ENCODE data around the gene OR13C9.
"Not testable (repeated sequence)": the region's sequence is repeated elsewhere in the genome, so short reads cannot be mapped to it uniquely, and the experiment has no call there.

OR13C9 gene

GRCh38 chr9:104599313-104599712, 18.7 kb downstream of the OR13C9 start, which contains the start of gene OR13C5:
Gene OR13C5, minus strand, starts transcription at chr9:104599413. Its CDS starts 0 bp downstream, at chr9:104599413.
- not testable (repeated sequence) for H3K4me1 ChIP-seq (ENCODE audit: insufficient read depth, low read length)

GRCh38 chr9:104598749-104599148, 19.3 kb downstream of the OR13C9 start:
- not testable (repeated sequence) for H3K9ac ChIP-seq (ENCODE audit: low read length)

More at GRCh38 chr9:104599313-104599712, 18.7 kb downstream of the OR13C9 start, which contains the start of gene OR13C5:
- not testable (repeated sequence) for H3K36me3 ChIP-seq (ENCODE audit: insufficient read depth, low read length); H3K4me3 ChIP-seq (ENCODE audit: low read depth in 1 of 2, low read length in 2 of 2); H3K27me3 ChIP-seq (ENCODE audit: control insufficient read depth in 1 of 2, insufficient read depth in 2 of 2, low read length in 2 of 2); H3K9ac ChIP-seq (ENCODE audit: low read length); H3K9me3 ChIP-seq (ENCODE audit: low read length); H3K27ac ChIP-seq (ENCODE audit: low read depth, low read length)

DNA sequence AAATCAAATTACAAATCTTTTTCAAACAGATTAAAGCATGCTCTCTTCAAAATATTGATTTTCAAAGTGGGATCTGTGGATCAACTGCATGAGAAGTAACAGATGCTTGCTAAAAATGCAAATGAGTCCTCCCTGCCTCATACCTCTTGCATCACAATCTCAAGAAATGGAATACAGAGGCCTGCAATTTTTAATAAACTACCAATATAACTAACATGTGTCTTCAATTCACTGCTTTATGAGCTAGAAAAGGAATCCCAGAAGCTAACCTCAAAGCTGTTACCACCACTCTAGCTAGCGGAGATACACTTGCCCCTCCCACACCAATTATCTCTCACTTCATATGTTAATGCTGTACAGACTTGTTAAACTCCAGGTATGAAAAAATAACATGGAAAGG, 28.4 kb downstream of the OR13C9 start:
- H3K27ac ChIP-seq (ENCODE audit: low read depth, low read length), result no peak overlapping the region
- no peak overlapping the region for H3K4me3 ChIP-seq (ENCODE audit: low read depth in 1 of 2, low read length in 2 of 2)
- no peaks in the 10 kb centered on the region for H3K36me3 ChIP-seq (ENCODE audit: insufficient read depth, low read length)
- no peaks in the 10 kb centered on the region for H3K27me3 ChIP-seq (ENCODE audit: control insufficient read depth in 1 of 2, insufficient read depth in 2 of 2, low read length in 2 of 2)
- H3K9me3 ChIP-seq (ENCODE audit: low read length), result no peaks in the 10 kb centered on the region
- no peaks in the 10 kb centered on the region for H3K4me1 ChIP-seq (ENCODE audit: insufficient read depth, low read length)
- H3K9ac ChIP-seq (ENCODE audit: low read length), result no peak overlapping the region

More at GRCh38 chr9:104598749-104599148, 19.3 kb downstream of the OR13C9 start:
- H3K36me3 ChIP-seq (ENCODE audit: insufficient read depth, low read length); H3K4me1 ChIP-seq (ENCODE audit: insufficient read depth, low read length); H3K9me3 ChIP-seq (ENCODE audit: low read length); H3K4me3 ChIP-seq (ENCODE audit: low read depth in 1 of 2, low read length in 2 of 2); H3K27ac ChIP-seq (ENCODE audit: low read depth, low read length); H3K27me3 ChIP-seq (ENCODE audit: control insufficient read depth in 1 of 2, insufficient read depth in 2 of 2, low read length in 2 of 2): not testable (repeated sequence)

DNA sequence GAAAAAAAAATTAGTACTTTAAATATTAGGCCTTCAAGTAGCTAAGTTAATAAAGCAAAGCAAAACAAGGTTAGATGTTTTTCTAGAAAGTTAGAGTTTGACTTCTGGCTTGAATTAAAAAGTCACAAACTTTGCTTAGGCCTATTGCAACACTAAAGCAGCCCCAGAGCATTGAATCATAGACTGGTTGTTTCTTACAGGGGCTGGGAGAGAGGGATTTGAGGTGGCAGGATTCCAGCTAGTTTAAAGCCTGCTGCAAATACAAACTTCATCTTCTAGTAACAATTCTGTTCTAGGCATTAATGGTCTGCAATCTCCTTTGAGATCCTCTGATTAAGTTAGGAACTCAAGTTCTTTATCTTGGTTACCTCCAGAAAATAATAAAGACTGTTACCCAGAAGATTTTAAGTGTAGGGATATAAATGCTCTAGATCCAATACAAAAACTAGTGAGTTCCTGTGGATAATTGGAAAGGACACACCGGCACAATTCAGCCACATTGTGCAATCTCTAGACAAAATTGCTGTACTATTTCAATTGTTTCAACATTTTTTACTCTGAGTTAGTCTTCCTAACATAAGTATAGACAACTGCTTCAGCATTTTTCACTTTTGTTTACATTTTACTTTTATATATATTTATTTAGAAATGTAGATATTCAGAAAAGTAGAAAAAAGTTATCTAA, 31.4 kb downstream of the OR13C9 start:
- Histone ChIP-seq H3K27ac (ENCODE audit: low read depth, low read length) (no peak overlapping the region), H3K9me3 (ENCODE audit: low read length) (no peaks in the 10 kb centered on the region), H3K4me1 (ENCODE audit: insufficient read depth, low read length) (no peaks in the 10 kb centered on the region), H3K9ac (ENCODE audit: low read length) (no peak overlapping the region), H3K36me3 (ENCODE audit: insufficient read depth, low read length) (no peaks in the 10 kb centered on the region), H3K27me3 (ENCODE audit: control insufficient read depth in 1 of 2, insufficient read depth in 2 of 2, low read length in 2 of 2) (no peaks in the 10 kb centered on the region), H3K4me3 (ENCODE audit: low read depth in 1 of 2, low read length in 2 of 2) (no peak overlapping the region)

- no peaks in the 10 kb centered on the region for H3K36me3 ChIP-seq (ENCODE audit: insufficient read depth, low read length)
- no peaks in the 10 kb centered on the region for H3K27me3 ChIP-seq (ENCODE audit: control insufficient read depth in 1 of 2, insufficient read depth in 2 of 2, low read length in 2 of 2)
- no peak overlapping the region for H3K9ac ChIP-seq (ENCODE audit: low read length)
These were observed 37.4 kb downstream of the OR13C9 start for GRCh38 chr9:104580562-104580961.

GRCh38 chr9:104577263-104577662, 40.7 kb downstream of the OR13C9 start:
- no peaks in the 10 kb centered on the region for H3K27me3 ChIP-seq (ENCODE audit: control insufficient read depth in 1 of 2, insufficient read depth in 2 of 2, low read length in 2 of 2)
- H3K4me3 ChIP-seq (ENCODE audit: low read depth in 1 of 2, low read length in 2 of 2), result no peak overlapping the region
- no peak overlapping the region for H3K9ac ChIP-seq (ENCODE audit: low read length)
- H3K4me1 ChIP-seq (ENCODE audit: insufficient read depth, low read length), result no peaks in the 10 kb centered on the region
- H3K36me3 ChIP-seq (ENCODE audit: insufficient read depth, low read length), result no peaks in the 10 kb centered on the region
- H3K9me3 ChIP-seq (ENCODE audit: low read length), result no peaks in the 10 kb centered on the region
- no peak overlapping the region for H3K27ac ChIP-seq (ENCODE audit: low read depth, low read length)

More at GRCh38 chr9:104580562-104580961, 37.4 kb downstream of the OR13C9 start:
- Histone ChIP-seq H3K9me3 (ENCODE audit: low read length) (no peaks in the 10 kb centered on the region), H3K27ac (ENCODE audit: low read depth, low read length) (no peak overlapping the region), H3K4me1 (ENCODE audit: insufficient read depth, low read length) (no peaks in the 10 kb centered on the region), H3K4me3 (ENCODE audit: low read depth in 1 of 2, low read length in 2 of 2) (no peak overlapping the region)

GRCh38 chr9:104575456-104575855, 42.5 kb downstream of the OR13C9 start:
- H3K4me3 ChIP-seq (ENCODE audit: low read depth in 1 of 2, low read length in 2 of 2), result no peak overlapping the region
- H3K27me3 ChIP-seq (ENCODE audit: control insufficient read depth in 1 of 2, insufficient read depth in 2 of 2, low read length in 2 of 2), result no peaks in the 10 kb centered on the region
- H3K27ac ChIP-seq (ENCODE audit: low read depth, low read length), result no peak overlapping the region
- H3K9me3 ChIP-seq (ENCODE audit: low read length), result no peaks in the 10 kb centered on the region
- no peaks in the 10 kb centered on the region for H3K36me3 ChIP-seq (ENCODE audit: insufficient read depth, low read length)
- no peaks in the 10 kb centered on the region for H3K4me1 ChIP-seq (ENCODE audit: insufficient read depth, low read length)
- H3K9ac ChIP-seq (ENCODE audit: low read length), result no peak overlapping the region

- H3K36me3 ChIP-seq (ENCODE audit: insufficient read depth, low read length), result no peaks in the 10 kb centered on the region
- no peak overlapping the region for H3K27ac ChIP-seq (ENCODE audit: low read depth, low read length)
- no peak overlapping the region for H3K4me3 ChIP-seq (ENCODE audit: low read depth in 1 of 2, low read length in 2 of 2)
- H3K4me1 ChIP-seq (ENCODE audit: insufficient read depth, low read length), result no peaks in the 10 kb centered on the region
- no peak overlapping the region for H3K9ac ChIP-seq (ENCODE audit: low read length)
- H3K27me3 ChIP-seq (ENCODE audit: control insufficient read depth in 1 of 2, insufficient read depth in 2 of 2, low read length in 2 of 2), result no peaks in the 10 kb centered on the region
- H3K9me3 ChIP-seq (ENCODE audit: low read length), result no peaks in the 10 kb centered on the region
These were observed 45.4 kb downstream of the OR13C9 start for GRCh38 chr9:104572612-104573011.

GRCh38 chr9:104568868-104569267, 49.1 kb downstream of the OR13C9 start, which contains the start of gene OR13C8:
Gene OR13C8, plus strand, starts transcription at chr9:104569168. Its CDS starts 0 bp downstream, at chr9:104569168.
- Histone ChIP-seq H3K4me1 (ENCODE audit: insufficient read depth, low read length) (no peaks in the 10 kb centered on the region), H3K27ac (ENCODE audit: low read depth, low read length) (no peak within 1 kb of the TSS), H3K27me3 (ENCODE audit: control insufficient read depth in 1 of 2, insufficient read depth in 2 of 2, low read length in 2 of 2) (no peaks in the 10 kb centered on the region), H3K9me3 (ENCODE audit: low read length) (no peaks in the 10 kb centered on the region), H3K4me3 (ENCODE audit: low read depth in 1 of 2, low read length in 2 of 2) (no peak within 1 kb of the TSS), H3K9ac (ENCODE audit: low read length) (no peak within 1 kb of the TSS), H3K36me3 (ENCODE audit: insufficient read depth, low read length) (no peaks in the 10 kb centered on the region)
